SKM-1 (cell line): Measurements from ENCODE around the gene STAB1.

Source experiments
- DNase-seq: peaks from one replicate; lab custom pipeline; 2025; ENCODE audit not compliant: unreplicated experiment; lab: John Stamatoyannopoulos, UW

Gene STAB1

GRCh38 chr3:52506266-52506966 is 11.3 kb downstream of the STAB1 start:
- DNase-seq = no peak

- DNase-seq = no peak
Measured at GRCh38 chr3:52507359-52507758, 12.2 kb downstream of the STAB1 start.

- no peak for DNase-seq
Measured at GRCh38 chr3:52509753-52510328, 14.7 kb downstream of the STAB1 start.

- DNase-seq = no peak
Measured at GRCh38 chr3:52511509-52511908, 16.4 kb downstream of the STAB1 start.

- DNase-seq = no peak
Measured at GRCh38 chr3:52512105-52512504, 17.0 kb downstream of the STAB1 start.

- DNase-seq = no peak
Measured at GRCh38 chr3:52512727-52513126, 17.6 kb downstream of the STAB1 start.

DNA sequence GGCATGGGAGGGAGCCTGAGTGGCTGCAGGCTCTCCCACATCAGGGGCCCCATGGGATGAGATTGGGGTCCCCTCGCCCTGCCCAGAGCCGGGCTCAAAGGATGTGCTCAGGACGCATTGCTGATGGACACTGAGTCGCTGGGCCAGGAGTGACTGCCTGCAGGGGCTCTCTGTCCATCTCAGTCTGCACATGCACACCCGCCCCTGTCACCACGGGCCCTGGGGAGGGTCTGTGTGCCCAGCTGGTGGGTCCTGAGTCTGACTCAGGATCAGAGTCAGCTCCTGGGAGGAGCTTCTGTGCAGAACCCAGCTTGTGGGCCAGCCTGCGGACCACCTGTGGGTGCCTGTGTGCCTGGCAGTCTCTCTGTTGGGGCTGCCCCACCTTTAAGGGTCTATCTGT is 18.1 kb downstream of the STAB1 start:
- no peak for DNase-seq

- no peak for DNase-seq
Measured at GRCh38 chr3:52514576-52514975, 19.4 kb downstream of the STAB1 start.

GRCh38 chr3:52515192-52515591 is 20.1 kb downstream of the STAB1 start:
- no peak for DNase-seq

DNA sequence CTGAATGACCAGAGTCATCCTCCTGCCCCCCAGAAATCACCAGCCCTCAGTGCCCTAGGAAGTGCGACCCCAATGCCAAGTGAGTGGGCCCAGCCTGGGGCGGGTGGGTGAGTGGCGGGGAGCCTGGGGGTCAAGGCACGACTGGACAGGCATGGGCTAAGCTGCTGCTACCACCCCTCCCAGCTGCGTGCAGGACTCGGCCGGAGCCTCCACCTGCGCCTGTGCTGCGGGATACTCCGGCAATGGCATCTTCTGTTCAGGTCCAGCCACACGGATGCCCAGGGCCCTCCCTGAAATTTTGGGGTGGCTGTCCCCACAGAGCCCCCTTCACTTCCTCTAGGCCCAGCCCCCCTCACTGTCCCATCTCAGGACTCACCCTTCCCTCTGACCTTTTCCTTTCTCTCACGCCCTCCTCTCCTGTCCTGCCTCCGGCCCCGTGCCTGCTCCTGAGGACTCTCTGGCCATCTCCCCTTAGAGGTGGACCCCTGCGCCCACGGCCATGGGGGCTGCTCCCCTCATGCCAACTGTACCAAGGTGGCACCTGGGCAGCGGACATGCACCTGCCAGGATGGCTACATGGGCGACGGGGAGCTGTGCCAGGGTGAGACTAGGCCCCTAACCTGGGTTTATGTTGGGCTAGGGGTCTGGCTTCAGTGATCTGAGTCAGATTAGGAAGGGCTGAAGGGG is 21.5 kb downstream of the STAB1 start:
- no peak for DNase-seq

- no peak for DNase-seq
Measured at GRCh38 chr3:52517796-52518722, 22.9 kb downstream of the STAB1 start.

DNA sequence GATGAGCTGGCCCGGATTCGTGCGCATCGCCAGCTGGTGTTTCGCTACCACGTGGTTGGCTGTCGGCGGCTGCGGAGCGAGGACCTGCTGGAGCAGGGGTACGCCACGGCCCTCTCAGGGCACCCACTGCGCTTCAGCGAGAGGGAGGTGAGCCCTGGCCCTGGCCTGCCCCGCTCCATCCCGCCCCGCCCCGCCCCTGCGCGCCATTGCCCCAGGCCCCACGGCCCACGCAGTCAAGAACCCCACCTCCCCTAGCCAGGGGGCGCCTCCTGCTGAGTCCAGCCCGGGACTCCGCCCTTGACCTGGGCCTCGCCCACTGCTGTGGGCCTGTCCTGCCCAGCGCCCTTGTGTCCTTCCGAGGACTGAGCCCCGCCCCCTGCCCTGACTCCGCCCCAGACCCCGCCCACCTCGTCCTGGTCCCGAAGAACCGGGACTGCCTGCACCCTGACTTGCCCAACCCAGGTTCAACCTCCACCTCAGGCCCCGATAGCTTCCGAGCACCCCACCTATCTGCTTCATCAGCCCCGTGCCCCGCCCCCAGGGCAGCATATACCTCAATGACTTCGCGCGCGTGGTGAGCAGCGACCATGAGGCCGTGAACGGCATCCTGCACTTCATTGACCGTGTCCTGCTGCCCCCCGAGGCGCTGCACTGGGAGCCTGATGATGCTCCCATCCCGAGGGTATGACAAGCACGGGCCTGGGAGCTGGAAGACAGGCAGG is 23.7 kb downstream of the STAB1 start:
- DNase-seq = no peak

- DNase-seq = no peak
Measured at GRCh38 chr3:52519445-52520140, 24.5 kb downstream of the STAB1 start.

DNA sequence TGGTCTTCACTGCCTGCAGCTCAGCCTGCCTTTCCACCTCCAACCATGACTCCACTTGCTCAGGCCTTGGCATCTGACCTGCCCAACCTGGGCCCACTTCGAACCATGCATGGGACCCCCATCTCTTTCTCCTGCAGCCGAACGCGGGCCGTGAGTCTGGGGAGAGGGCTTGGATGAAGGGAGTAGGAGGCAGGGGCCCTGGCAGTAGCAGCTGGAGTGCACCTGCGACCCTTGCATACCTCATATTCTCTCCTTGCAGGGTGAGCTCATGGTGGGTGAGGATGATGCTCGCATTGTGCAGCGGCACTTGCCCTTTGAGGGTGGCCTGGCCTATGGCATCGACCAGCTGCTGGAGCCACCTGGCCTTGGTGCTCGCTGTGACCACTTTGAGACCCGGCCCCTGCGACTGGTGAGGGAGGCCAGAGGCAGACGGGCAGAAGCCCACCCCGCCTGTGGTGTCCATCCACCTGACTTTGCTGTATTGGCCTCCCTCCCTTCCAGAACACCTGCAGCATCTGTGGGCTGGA is 25.1 kb downstream of the STAB1 start:
- no peak for DNase-seq

DNA sequence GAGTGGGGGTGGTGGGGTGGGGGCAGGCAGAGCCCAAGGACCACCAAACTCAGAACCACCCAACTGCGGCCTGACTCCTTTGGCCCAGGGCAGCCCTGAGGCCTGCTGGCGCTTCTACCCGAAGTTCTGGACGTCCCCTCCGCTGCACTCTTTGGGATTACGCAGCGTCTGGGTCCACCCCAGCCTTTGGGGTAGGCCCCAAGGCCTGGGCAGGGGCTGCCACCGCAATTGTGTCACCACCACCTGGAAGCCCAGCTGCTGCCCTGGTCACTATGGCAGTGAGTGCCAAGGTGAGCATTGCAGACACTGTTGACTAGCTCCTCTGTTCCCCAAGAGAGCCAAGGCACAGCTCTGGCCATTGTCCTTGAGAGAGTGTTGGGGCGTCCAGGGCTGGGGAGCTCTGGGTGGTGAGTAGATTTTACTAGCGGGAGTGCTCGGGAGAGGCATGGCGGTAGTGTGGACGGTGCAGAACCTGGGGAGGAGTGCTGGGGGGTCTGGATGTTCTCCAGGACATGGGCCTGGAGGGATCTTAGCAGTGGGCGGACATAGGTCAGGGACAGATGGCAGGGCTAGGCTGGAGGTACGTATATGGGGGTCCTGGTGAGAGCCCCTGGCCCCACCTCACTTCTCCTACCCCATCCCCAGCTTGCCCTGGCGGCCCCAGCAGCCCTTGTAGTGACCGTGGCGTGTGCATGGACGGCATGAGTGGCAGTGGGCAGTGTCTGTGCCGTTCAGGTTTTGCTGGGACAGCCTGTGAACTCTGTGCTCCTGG is 25.8 kb downstream of the STAB1 start:
- DNase-seq = no peak

DNA sequence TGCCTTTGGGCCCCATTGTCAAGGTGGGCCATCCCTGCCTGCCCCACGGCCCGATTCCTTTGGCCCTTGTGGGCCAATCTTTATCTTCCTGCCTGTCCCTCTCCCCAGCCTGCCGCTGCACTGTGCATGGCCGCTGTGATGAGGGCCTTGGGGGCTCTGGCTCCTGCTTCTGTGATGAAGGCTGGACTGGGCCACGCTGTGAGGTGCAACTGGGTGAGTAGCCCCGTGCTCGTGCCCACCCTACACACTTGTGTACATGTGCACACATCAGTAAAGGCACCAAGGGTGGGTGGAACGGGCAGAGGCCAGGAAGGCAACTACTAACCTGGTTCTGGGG is 26.3 kb downstream of the STAB1 start:
- DNase-seq = no peak

DNA sequence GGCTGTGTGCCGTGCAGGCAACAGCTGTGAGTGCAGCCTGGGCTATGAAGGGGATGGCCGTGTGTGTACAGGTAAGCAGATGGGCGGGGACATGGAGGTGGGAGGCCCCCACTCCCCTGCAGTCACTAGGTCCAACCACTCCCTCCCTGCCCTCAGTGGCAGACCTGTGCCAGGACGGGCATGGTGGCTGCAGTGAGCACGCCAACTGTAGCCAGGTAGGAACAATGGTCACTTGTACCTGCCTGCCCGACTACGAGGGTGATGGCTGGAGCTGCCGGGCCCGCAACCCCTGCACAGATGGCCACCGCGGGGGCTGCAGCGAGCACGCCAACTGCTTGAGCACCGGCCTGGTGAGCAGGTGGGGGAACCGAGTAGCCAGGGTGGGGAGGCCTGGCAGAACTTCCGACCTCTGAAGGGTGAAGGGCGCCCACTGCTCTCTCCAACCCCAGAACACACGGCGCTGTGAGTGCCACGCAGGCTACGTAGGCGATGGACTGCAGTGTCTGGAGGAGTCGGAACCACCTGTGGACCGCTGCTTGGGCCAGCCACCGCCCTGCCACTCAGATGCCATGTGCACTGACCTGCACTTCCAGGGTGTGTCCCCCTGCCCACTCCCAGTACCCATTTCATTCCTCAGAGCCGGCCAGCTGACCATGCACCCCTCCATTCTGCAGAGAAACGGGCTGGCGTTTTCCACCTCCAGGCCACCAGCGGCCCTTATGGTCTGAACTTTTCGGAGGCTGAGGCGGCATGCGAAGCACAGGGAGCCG is 26.9 kb downstream of the STAB1 start:
- DNase-seq = no peak

DNA sequence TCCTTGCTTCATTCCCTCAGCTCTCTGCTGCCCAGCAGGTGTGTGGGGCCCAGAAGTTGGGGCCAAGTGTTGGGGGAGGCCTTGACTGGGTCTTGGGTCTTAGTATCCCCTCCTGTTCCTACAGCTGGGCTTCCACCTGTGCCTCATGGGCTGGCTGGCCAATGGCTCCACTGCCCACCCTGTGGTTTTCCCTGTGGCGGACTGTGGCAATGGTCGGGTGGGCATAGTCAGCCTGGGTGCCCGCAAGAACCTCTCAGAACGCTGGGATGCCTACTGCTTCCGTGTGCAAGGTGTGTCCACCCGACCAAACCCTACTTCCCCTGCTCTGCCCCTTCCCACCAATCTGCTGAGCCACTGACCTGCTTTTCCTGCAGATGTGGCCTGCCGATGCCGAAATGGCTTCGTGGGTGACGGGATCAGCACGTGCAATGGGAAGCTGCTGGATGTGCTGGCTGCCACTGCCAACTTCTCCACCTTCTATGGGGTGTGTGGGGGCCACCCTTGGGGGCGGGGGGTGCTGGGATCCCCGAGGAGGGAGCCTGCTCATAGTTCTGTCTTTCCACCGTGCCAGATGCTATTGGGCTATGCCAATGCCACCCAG is 27.6 kb downstream of the STAB1 start:
- no peak for DNase-seq
